NCI-H146 treated with DMSO at 0.1 percent for 48 hours (cell line): ENCODE results near the gene NRROS.
A peak's percentile ranks its signal among the peaks of the same experiment; 100 is the strongest.
"Not testable (repeated sequence)": the region's sequence is repeated elsewhere in the genome, so short reads cannot be mapped to it uniquely, and the experiment has no call there.

Experiments used
- DNase-seq: peaks from one replicate; lab custom pipeline; 2025; ENCODE audit not compliant: unreplicated experiment; lab: John Stamatoyannopoulos, UW

Gene NRROS

GRCh38 chr3:196624067-196624790 is 15.3 kb upstream of the NRROS start:
- DNase-seq: no peak

- DNase-seq: no peak
Measured at GRCh38 chr3:196624907-196625306, 14.6 kb upstream of the NRROS start.

DNA sequence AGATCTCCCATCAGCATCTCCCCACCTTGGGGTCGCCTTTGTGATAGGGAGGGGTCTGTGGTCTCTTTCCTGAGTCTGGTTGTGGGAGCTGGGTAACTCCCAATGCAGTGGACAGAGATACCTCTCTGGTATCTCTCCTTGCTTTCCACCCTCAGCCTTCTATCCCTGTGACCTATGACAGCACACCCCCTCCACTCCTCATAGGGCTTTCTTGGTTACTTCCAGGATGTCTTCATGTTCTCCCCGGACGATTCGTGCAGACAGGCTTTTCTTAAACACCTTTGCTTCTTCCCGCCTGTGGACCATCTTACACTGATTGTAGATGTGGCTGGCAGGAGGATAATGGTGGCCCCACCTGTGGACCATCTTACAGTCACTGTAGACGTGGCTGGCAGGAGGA is 14.2 kb upstream of the NRROS start:
- DNase-seq: no peak

DNA sequence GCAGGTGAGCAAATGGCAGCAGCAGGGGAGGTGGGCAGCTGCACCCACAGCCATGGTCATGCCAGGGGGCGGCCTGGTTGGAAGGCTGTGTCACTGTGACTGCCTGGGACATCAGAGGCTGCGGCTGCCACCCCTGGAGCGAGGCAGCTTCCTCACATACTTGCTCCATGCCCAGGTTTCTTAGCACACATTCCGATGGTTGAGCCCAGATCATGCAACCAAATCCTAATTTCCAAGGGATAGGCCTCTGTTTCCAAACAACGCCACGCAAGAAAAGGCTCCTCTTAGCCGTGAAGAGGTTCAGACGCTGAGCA is 11.6 kb upstream of the NRROS start:
- DNase-seq: no peak

GRCh38 chr3:196629228-196629627 is 10.3 kb upstream of the NRROS start:
- DNase-seq: no peak

- no peak for DNase-seq
Measured at GRCh38 chr3:196631682-196632045, 7.8 kb upstream of the NRROS start.

GRCh38 chr3:196632046-196632751 is 7.3 kb upstream of the NRROS start:
- DNase-seq: peak; percentile 86

GRCh38 chr3:196633555-196634151 is 5.8 kb upstream of the NRROS start:
- DNase-seq: no peak

GRCh38 chr3:196634224-196634623 is 5.3 kb upstream of the NRROS start:
- DNase-seq: no peak

GRCh38 chr3:196634829-196635228 is 4.7 kb upstream of the NRROS start:
- DNase-seq: no peak

GRCh38 chr3:196636369-196637349 is 2.8 kb upstream of the NRROS start:
- DNase-seq: no peak

DNA sequence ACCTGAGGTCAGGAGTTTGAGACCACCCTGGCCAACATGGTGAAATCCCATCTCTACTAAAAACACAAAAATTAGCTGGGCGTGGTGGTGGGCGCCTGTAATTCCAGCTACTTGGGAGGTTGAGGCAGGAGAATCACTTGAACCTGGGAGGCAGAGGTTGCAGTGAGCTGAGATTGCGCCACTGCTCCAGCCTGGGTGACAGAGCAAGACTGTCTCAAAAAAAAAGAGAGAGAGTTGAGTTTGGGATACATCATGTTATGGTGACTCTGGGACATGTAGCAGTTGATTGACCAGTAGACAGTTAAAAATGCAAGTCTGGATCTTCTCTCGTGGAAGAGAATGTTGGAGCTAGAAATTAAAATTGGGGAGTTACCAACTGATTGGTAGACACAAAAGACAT is 1.6 kb upstream of the NRROS start:
- DNase-seq: not testable (repeated sequence)

DNA sequence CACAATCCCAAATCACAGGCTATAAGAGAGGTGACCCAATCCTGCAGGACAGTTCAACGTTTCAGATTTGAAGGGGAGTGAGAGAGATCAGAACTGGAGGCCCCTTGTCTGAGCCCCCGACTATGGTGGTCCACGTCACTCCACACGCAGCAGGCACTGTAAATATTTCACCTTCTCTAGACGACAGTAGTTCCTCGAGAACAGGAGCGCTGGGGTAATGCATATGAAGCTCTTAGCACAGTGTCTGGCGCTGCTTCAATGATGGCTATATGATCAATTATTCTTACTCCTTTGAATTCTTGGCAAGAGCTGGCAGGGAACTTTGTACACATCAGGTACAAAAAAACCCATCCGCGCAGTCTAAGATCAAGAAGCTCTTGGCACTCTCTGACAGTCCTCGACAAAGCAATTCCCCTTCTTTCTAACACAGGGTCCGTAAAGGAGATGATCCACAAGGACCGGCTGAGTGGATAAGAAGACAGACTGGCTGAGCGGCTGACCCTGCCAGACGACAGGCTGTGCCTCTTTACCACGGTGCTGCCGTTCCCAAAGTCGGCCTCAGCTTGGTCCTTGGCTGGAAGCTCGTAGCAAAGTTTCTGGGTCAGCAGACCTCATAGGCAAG is 522 bp upstream of the NRROS start:
- DNase-seq: no peak

GRCh38 chr3:196640297-196641018 is 964 bp downstream of the NRROS start:
- no peak for DNase-seq

DNA sequence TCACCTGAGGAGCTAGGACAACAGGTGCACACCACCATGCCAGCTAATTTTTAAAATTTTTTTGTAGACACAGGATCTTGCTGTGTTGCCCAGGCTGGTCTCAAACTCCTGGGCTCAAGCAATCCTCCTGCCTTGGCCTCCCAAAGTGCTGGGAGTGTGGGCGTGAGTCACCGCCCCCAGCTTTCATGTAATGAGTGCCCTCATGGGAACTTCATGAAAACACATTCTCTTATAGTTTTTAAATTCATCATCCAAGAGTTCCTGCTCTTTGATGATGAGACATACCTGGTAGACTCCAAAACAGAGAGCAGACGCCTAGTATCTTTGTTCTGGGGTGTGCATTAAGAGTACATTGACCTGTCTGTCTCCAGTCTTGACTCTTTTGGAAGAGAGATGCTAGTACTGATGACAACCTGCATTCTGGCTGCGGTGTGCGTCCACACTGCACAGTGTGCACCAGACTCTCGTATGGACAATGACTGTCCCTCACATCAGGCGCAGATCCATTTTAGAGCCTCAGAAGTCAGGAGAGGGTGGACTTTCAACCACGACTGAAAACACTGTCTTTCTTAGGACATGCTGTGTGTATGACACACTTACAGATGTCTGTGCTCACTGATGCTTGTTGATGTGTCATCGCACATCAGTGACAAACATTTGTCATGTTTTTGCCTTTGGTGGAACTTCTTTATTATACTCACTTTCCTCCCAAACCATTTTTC is 2.0 kb downstream of the NRROS start:
- no peak for DNase-seq

- no peak for DNase-seq
Measured at GRCh38 chr3:196642434-196642833, 2.9 kb downstream of the NRROS start.

DNA sequence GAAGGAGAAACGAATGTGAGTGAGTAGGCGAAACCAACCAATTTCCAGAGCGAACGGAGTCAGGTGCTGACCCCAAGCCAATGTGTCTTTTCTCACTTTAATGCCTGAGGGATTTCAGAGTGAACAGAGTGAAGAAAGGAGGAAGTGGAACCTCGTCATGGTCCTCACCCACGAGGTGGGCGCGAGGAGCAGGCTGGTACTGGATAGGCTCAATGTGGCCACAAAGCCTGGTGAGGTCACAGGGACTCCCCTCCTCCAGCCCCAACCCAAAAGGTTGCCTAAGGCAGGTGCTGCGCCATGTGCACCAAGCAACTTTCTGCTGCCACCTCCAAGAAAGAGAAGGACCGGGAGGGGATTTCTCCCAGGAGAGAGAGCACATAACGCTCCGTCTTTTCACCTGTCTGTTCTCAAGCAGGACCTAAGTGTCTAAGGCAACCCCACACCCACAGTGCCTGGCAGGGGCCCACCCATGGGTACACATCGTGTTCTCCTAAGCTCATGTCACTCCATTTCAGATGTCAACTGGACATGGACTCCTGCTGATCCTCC is 3.8 kb downstream of the NRROS start:
- no peak for DNase-seq

- no peak for DNase-seq
Measured at GRCh38 chr3:196643761-196644160, 4.3 kb downstream of the NRROS start.

DNA sequence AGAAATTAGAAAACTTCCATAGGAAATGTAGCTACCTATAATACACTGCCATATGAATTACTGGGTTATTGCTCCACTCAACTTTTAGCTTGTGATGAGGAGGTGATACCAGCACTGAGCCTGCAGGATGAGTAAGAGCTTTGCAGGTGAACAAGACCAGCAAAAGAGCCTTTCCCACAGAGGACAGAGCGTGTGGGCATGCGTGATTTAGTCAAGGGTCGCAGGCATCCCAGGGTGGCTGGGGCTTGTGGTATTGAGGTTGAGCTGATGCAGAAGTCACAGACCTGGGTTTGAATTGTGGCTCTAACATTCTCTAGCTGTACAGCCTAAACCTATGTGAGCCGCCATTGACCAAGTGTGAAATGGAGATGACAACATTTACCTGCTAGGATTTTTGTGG is 5.6 kb downstream of the NRROS start:
- DNase-seq: no peak
